ENCODE data around the gene PPARA. TPM values are rescaled to one million over a fixed set of nuclear protein-coding genes. Genes with fewer than 3 reads are reported as not detected.
"Not testable (repeated sequence)": the region's sequence is repeated elsewhere in the genome, so short reads cannot be mapped to it uniquely, and the experiment has no call there.

PPARA gene
- total RNA-seq, 8 experiments from 2014 or later: 0.38 to 15.1 (median 4.5) TPM

DNA sequence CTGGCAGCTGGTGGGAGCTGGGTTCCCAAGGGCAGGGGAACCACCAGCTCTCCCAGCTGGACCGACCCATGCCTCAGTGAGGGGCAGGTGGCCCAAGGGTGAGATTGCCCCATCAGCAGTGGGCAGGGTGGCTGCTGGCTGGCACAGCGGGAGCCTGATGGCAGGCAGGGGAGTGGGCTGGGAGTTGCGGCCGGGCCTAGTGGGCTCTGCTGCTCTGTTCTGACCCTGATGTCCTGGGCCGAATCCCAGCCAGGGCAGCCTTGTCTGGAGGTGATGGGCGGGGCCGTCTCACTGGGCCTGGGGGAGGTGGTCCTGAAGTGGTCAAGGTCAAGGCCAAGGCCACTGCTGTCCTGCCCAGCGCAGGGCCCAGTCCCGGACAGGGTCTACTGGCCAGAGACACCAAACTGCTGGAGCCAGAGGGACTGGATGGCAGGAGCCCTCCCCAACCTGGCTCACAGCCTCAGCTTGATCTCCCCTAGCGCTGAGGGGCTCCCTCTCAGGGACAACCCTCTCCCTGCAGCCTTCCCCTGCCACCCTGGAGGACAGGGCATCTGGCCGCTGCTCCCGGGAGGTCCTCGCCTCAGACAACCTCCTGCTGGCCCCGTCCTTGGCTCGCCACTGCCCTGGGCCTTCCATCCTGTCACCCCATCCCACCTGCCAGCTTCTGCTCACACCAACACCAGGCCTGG lies 26.5 kb upstream of the PPARA start:
- Histone ChIP-seq H3K27ac (no peak overlapping the region), H3K4me3 (no peak overlapping the region), H3K4me1 (replicated peaks in 1 of 2) (peaks cover 0 to 5% of the 10 kb centered on the region in 2 donors)
- no peak for ATAC-seq (replicated peaks in 6 of 8)
- in situ Hi-C loops (cut with MboI; ENCODE audit: low pct_unique_long_range_greater_than_20kb in 2 of 9, low sequenced_read_pairs in 9 of 9, unreplicated experiment in 9 of 9): loop anchor here (5.0 to 25.0 kb wide), 6 partner anchors 112 to 438 kb away; partner anchors contain the start of gene CELSR1 (in 1 of the 9)
- 75 to 100% methylated on average over 1 to 2 of the region's 15 CpGs; no CpG with 5 or more reads in 8 of the 10 experiments for WGBS, 10 experiments

- ATAC-seq (replicated peaks in 6 of 8): no peak
- 67 to 100% (median 86%) methylated on average over 1 to 7 of the region's 12 CpGs; no CpG with 5 or more reads in 4 of the 10 experiments for WGBS, 10 experiments
- in situ Hi-C loops (cut with MboI; ENCODE audit: low pct_unique_long_range_greater_than_20kb in 2 of 9, low sequenced_read_pairs in 9 of 9, unreplicated experiment in 9 of 9): loop anchor here (5.0 to 25.0 kb wide), 7 partner anchors 112 to 438 kb away; partner anchors contain the start of gene CELSR1 (in 2 of the 9)
- no peak overlapping the region for H3K4me3 ChIP-seq
- H3K27ac ChIP-seq: no peak overlapping the region
- peaks cover 0 to 5% of the 10 kb centered on the region in 2 donors for H3K4me1 ChIP-seq (replicated peaks in 1 of 2)
Measured at GRCh38 chr22:46124383-46125144, 25.8 kb upstream of the PPARA start.

GRCh38 chr22:46125311-46125710 lies 25.0 kb upstream of the PPARA start:
- ATAC-seq (replicated peaks in 6 of 8): peak in 1 of 8 experiments; percentile 7
- H3K27ac ChIP-seq: no peak overlapping the region
- H3K4me1 ChIP-seq (replicated peaks in 1 of 2): peaks cover 0 to 2% of the 10 kb centered on the region in 2 donors
- H3K4me3 ChIP-seq: no peak overlapping the region
- in situ Hi-C loops (cut with MboI; ENCODE audit: low pct_unique_long_range_greater_than_20kb in 2 of 9, low sequenced_read_pairs in 9 of 9, unreplicated experiment in 9 of 9): loop anchor here in 6 of 9 experiments (10.0 to 25.0 kb wide), 4 partner anchors 187 to 412 kb away; partner anchors contain the start of gene CELSR1 (in 1 of the 6)
- WGBS, 10 experiments: 40 to 97% (median 73%) methylated on average over 1 to 6 of the region's 7 CpGs; no CpG with 5 or more reads in 3 of the 10 experiments

GRCh38 chr22:46125816-46126765 lies 24.2 kb upstream of the PPARA start:
- Histone ChIP-seq H3K27ac (no peak overlapping the region), H3K4me3 (no peak overlapping the region), H3K4me1 (replicated peaks in 1 of 2) (peaks cover 0 to 2% of the 10 kb centered on the region in 2 donors)
- in situ Hi-C loops (cut with MboI; ENCODE audit: low pct_unique_long_range_greater_than_20kb in 2 of 9, low sequenced_read_pairs in 9 of 9, unreplicated experiment in 9 of 9): loop anchor here in 6 of 9 experiments (10.0 to 25.0 kb wide), 4 partner anchors 186 to 411 kb away; partner anchors contain the start of gene CELSR1 (in 1 of the 6)
- WGBS, 10 experiments: 0 to 93% (median 71%) methylated on average over 1 to 4 of the region's 33 CpGs; no CpG with 5 or more reads in 6 of the 10 experiments
- peak in 2 of 8 experiments; percentile 71 to 81 for ATAC-seq (replicated peaks in 6 of 8)

DNA sequence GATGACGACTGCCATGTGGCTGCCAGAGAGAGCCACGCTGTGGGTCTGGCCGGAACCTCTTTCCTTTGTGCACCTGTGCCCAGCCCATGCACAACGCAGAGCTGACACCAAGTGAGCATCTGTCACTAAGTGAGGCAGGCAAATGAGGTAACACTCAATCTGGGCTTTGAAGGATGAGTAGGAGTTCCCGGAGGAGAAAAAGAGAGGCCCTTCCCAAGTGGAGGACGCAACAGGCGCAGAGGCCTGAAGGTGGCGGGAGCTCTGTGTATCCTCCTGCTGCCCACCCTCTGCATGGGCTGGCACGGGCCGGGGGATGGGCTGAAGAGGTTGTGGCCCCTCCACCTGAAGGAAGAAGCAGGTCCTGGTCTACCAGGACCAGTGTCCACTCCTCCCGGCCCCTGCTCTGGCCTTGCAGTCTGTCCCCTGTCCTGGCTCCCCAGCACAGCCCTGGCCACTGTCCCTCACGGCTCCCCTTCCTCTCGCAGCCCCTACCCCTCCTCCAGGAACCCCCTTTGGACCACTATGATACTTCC lies 23.4 kb upstream of the PPARA start:
- in situ Hi-C loops (cut with MboI; ENCODE audit: low pct_unique_long_range_greater_than_20kb in 2 of 9, low sequenced_read_pairs in 9 of 9, unreplicated experiment in 9 of 9): loop anchor here in 6 of 9 experiments (10.0 to 25.0 kb wide), 4 partner anchors 185 to 410 kb away; partner anchors contain the start of gene CELSR1 (in 1 of the 6)
- H3K27ac ChIP-seq: no peak overlapping the region
- no peak for ATAC-seq (replicated peaks in 6 of 8)
- WGBS, 10 experiments: 80 to 100% (median 97%) methylated on average over 1 to 4 of the region's 13 CpGs; no CpG with 5 or more reads in 6 of the 10 experiments
- peaks cover 0 to 2% of the 10 kb centered on the region in 2 donors for H3K4me1 ChIP-seq (replicated peaks in 1 of 2)
- no peak overlapping the region for H3K4me3 ChIP-seq

- 58 to 80% (median 73%) methylated on average over 2 to 3 of the region's 10 CpGs; no CpG with 5 or more reads in 7 of the 10 experiments for WGBS, 10 experiments
Measured at GRCh38 chr22:46127556-46127955, 22.8 kb upstream of the PPARA start.

GRCh38 chr22:46128606-46129005 lies 21.7 kb upstream of the PPARA start:
- no peak overlapping the region for H3K4me3 ChIP-seq
- H3K4me1 ChIP-seq (replicated peaks in 1 of 2): no peaks in the 10 kb centered on the region
- in situ Hi-C loops (cut with MboI; ENCODE audit: low pct_unique_long_range_greater_than_20kb in 2 of 9, low sequenced_read_pairs in 9 of 9, unreplicated experiment in 9 of 9): loop anchor here in 6 of 9 experiments (10.0 to 25.0 kb wide), 4 partner anchors 184 to 409 kb away; partner anchors contain the start of gene CELSR1 (in 1 of the 6)
- WGBS, 10 experiments: 40 to 100% (median 81%) methylated on average over 1 to 6 of the region's 12 CpGs; no CpG with 5 or more reads in 6 of the 10 experiments
- ATAC-seq (replicated peaks in 6 of 8): peak in 1 of 8 experiments; percentile 3
- H3K27ac ChIP-seq: no peak overlapping the region

More at GRCh38 chr22:46127556-46127955, 22.8 kb upstream of the PPARA start:
- in situ Hi-C loops (cut with MboI; ENCODE audit: low pct_unique_long_range_greater_than_20kb in 2 of 9, low sequenced_read_pairs in 9 of 9, unreplicated experiment in 9 of 9): loop anchor here in 6 of 9 experiments (10.0 to 25.0 kb wide), 4 partner anchors 185 to 410 kb away; partner anchors contain the start of gene CELSR1 (in 1 of the 6)
- no peak for ATAC-seq (replicated peaks in 6 of 8)
- Histone ChIP-seq H3K4me3 (no peak overlapping the region), H3K27ac (no peak overlapping the region), H3K4me1 (replicated peaks in 1 of 2) (peaks cover 0 to 2% of the 10 kb centered on the region in 2 donors)

DNA sequence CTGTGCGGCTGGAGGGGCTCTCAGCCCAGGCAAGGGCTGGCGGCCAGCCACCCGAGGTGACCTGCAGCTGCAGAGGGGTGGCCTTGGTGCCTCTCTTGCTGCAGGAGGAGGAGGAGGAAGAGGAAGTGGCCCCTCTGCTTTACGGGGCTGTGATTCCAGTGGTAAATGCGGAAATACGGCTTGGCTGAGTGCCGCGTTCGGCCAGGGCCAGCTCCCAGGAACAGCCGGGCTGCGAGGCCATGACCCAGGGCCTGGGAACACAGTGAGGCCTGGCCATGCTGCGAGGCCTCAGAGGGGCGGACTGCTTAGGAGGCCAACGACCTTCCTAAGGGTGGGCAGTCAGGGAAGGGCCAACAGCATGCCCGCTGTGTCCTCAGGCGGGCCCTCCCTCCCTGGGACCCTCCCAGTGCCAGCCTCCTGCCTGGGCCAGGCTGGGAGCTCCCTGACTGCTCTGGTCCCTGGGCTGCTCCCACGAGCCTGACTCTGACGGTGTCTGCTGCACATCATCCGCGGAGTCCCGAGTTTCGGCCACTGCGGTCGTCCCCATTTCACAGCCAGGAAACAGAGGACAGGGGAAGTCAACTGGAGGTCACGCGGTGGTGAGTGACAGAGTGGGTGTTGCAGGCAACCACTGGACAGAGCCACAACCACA lies 20.8 kb upstream of the PPARA start:
- WGBS, 10 experiments: 60 to 100% (median 79%) methylated on average over 1 to 9 of the region's 26 CpGs; no CpG with 5 or more reads in 6 of the 10 experiments
- H3K4me1 ChIP-seq (replicated peaks in 1 of 2): no peaks in the 10 kb centered on the region
- in situ Hi-C loops (cut with MboI; ENCODE audit: low pct_unique_long_range_greater_than_20kb in 2 of 9, low sequenced_read_pairs in 9 of 9, unreplicated experiment in 9 of 9): loop anchor here in 6 of 9 experiments (10.0 to 25.0 kb wide), 4 partner anchors 183 to 408 kb away; partner anchors contain the start of gene CELSR1 (in 1 of the 6)
- H3K27ac ChIP-seq: no peak overlapping the region
- no peak overlapping the region for H3K4me3 ChIP-seq
- ATAC-seq (replicated peaks in 6 of 8): no peak

DNA sequence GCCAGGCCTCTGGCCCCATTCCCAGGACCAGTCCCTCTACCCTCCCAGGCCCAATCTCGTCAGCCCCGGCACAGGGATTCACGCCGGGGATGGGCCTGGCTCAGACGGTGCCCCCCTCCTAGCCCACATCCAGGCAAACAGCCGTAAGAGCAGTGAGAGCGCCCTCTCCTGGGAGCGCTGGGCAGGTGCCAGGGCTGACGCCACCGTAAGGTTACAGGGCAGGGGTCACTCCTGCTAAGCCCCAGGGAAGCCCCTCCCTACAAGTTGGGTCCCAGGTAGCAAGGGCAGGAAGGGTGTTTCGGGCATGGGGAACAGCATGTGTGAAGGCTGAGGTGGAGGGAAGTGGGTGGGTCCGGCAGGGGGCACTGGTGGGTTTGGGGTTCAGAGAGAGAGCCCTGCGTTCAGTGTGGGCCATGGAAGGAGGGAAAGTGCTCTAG lies 19.2 kb upstream of the PPARA start:
- ATAC-seq (replicated peaks in 6 of 8): peak in 1 of 8 experiments; percentile 38
- in situ Hi-C loops (cut with MboI; ENCODE audit: low pct_unique_long_range_greater_than_20kb in 2 of 9, low sequenced_read_pairs in 9 of 9, unreplicated experiment in 9 of 9): loop anchor here in 3 of 9 experiments (25.0 kb wide), 2 partner anchors 181 to 406 kb away; partner anchors contain the start of gene CELSR1 (in 1 of the 3)
- H3K4me1 ChIP-seq (replicated peaks in 1 of 2): peaks cover 0 to 10% of the 10 kb centered on the region in 2 donors
- 31 to 50% methylated on average over 2 to 5 of the region's 13 CpGs; no CpG with 5 or more reads in 8 of the 10 experiments for WGBS, 10 experiments
- H3K4me3 ChIP-seq: no peak overlapping the region
- H3K27ac ChIP-seq: no peak overlapping the region

- not testable (repeated sequence) for ATAC-seq (replicated peaks in 6 of 8); H3K4me3 ChIP-seq; H3K27ac ChIP-seq
- 15 to 95% (median 83%) methylated on average over 2 to 5 of the region's 12 CpGs; no CpG with 5 or more reads in 4 of the 10 experiments for WGBS, 10 experiments
- peaks cover 0 to 19% of the 10 kb centered on the region in 2 donors for H3K4me1 ChIP-seq (replicated peaks in 1 of 2)
- in situ Hi-C loops (cut with MboI; ENCODE audit: low pct_unique_long_range_greater_than_20kb in 2 of 9, low sequenced_read_pairs in 9 of 9, unreplicated experiment in 9 of 9): loop anchor here in 3 of 9 experiments (25.0 kb wide), 2 partner anchors 180 to 405 kb away; partner anchors contain the start of gene CELSR1 (in 1 of the 3)
Measured at GRCh38 chr22:46132193-46132829, 18.0 kb upstream of the PPARA start.
